ENCODE measurements around the gene UCHL5. TPM values are rescaled to one million over a fixed set of nuclear protein-coding genes. Genes with fewer than 3 reads are reported as not detected.

UCHL5 gene
- total and polyA plus RNA-seq, 2 donors (not counting 1 experiment from before 2014, with no cell fraction given): 7.8 to 31.5 TPM

- ChIA-PET POLR2A (no interaction called here), CTCF (no interaction called here)
- Histone ChIP-seq H4K20me1 (ENCODE audit: control insufficient read depth, insufficient read depth, low read length, poor library complexity, severe bottlenecking) (peaks cover 13% of the 10 kb centered on the region), H3K4me2 (replicated peaks; ENCODE audit: low read depth, low read length, poor library complexity, severe bottlenecking) (no peak overlapping the region), H3K4me1 (ENCODE audit: control insufficient read depth in 2 of 2, insufficient read depth in 2 of 2, low read length in 2 of 2) (peaks cover 13% of the 10 kb centered on the region in 2 donors), H3K9me3 (ENCODE audit: control extremely low read depth in 1 of 3, control insufficient read depth in 2 of 3, insufficient read depth in 1 of 3, low read length in 2 of 3) (peaks cover 0 to 2% (median 0%) of the 10 kb centered on the region in 3 donors), H2AFZ (ENCODE audit: insufficient read depth, low read depth, low read length, poor library complexity, severe bottlenecking) (no peak overlapping the region), H3K36me3 (replicated peaks in 1 of 2; ENCODE audit: control extremely low read depth in 1 of 2, control insufficient read depth in 1 of 2, extremely low read depth in 1 of 2, insufficient read depth in 2 of 2, low read length in 1 of 2) (peaks cover 1 to 6% of the 10 kb centered on the region in 2 experiments), H3K27me3 (replicated peaks in 1 of 4; ENCODE audit: control extremely low read depth in 1 of 4, control insufficient read depth in 3 of 4, insufficient read depth in 4 of 4, low read length in 3 of 4) (no peaks in the 10 kb centered on the region), H3K9ac (ENCODE audit: low read length) (no peak overlapping the region), H3K27ac (ENCODE audit: low read length in 2 of 2) (no peak overlapping the region), H3K4me3 (ENCODE audit: control extremely low read depth in 1 of 5, extremely low read depth in 1 of 5, insufficient read depth in 1 of 5, low read depth in 2 of 5, low read length in 4 of 5) (no peak overlapping the region), H3K79me2 (ENCODE audit: control insufficient read depth, insufficient read depth, low read length) (peaks cover 62% of the 10 kb centered on the region)
- no peak for ATAC-seq (ENCODE audit: low read depth)
- Mint-ChIP-seq H3K9me3 (ENCODE audit: insufficient read depth) (no peaks in the 10 kb centered on the region), H3K27ac (no peak overlapping the region), H3K4me3 (no peak overlapping the region), H3K27me3 (no peaks in the 10 kb centered on the region), H3K4me1 (peaks cover 63% of the 10 kb centered on the region)
- no peak for TF ChIP-seq EZH2 (IDR thresholded peaks at IDR 0.05; ENCODE audit: borderline replicate concordance, insufficient read depth, low read depth, low read length, poor library complexity, severe bottlenecking)
- TF ChIP-seq, protein P1, sequence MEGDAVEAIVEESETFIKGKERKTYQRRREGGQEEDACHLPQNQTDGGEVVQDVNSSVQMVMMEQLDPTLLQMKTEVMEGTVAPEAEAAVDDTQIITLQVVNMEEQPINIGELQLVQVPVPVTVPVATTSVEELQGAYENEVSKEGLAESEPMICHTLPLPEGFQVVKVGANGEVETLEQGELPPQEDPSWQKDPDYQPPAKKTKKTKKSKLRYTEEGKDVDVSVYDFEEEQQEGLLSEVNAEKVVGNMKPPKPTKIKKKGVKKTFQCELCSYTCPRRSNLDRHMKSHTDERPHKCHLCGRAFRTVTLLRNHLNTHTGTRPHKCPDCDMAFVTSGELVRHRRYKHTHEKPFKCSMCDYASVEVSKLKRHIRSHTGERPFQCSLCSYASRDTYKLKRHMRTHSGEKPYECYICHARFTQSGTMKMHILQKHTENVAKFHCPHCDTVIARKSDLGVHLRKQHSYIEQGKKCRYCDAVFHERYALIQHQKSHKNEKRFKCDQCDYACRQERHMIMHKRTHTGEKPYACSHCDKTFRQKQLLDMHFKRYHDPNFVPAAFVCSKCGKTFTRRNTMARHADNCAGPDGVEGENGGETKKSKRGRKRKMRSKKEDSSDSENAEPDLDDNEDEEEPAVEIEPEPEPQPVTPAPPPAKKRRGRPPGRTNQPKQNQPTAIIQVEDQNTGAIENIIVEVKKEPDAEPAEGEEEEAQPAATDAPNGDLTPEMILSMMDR (IDR thresholded peaks at IDR 0.05): no peak
- intact Hi-C loops (cut with micrococcal nuclease): no loop called here
- DNase-seq: no peak
These were observed 6.8 kb upstream of the UCHL5 start for GRCh38 chr1:193065954-193066353.

GRCh38 chr1:193062698-193063463 is 3.7 kb upstream of the UCHL5 start:
- DNase-seq (no peak), ATAC-seq (ENCODE audit: low read depth) (no peak)
- no peak overlapping the region for H2AFZ ChIP-seq (ENCODE audit: insufficient read depth, low read depth, low read length, poor library complexity, severe bottlenecking)
- Mint-ChIP-seq H3K9me3 (ENCODE audit: insufficient read depth) (no peaks in the 10 kb centered on the region), H3K27me3 (no peaks in the 10 kb centered on the region), H3K4me3 (no peak overlapping the region), H3K27ac (no peak overlapping the region), H3K4me1 (peaks cover 61% of the 10 kb centered on the region)
- H3K4me1 ChIP-seq (ENCODE audit: control insufficient read depth in 2 of 2, insufficient read depth in 2 of 2, low read length in 2 of 2): peaks cover 18 to 22% of the 10 kb centered on the region in 2 donors
- intact Hi-C loops (cut with micrococcal nuclease): no loop called here
- no peaks in the 10 kb centered on the region for H3K27me3 ChIP-seq (replicated peaks in 1 of 4; ENCODE audit: control extremely low read depth in 1 of 4, control insufficient read depth in 3 of 4, insufficient read depth in 4 of 4, low read length in 3 of 4)
- H4K20me1 ChIP-seq (ENCODE audit: control insufficient read depth, insufficient read depth, low read length, poor library complexity, severe bottlenecking): peaks cover 13% of the 10 kb centered on the region
- peaks cover 0 to 2% (median 0%) of the 10 kb centered on the region in 3 donors for H3K9me3 ChIP-seq (ENCODE audit: control extremely low read depth in 1 of 3, control insufficient read depth in 2 of 3, insufficient read depth in 1 of 3, low read length in 2 of 3)
- ChIA-PET POLR2A (no interaction called here), CTCF (no interaction called here)
- no peak overlapping the region for H3K9ac ChIP-seq (ENCODE audit: low read length)
- H3K79me2 ChIP-seq (ENCODE audit: control insufficient read depth, insufficient read depth, low read length): peaks cover 84% of the 10 kb centered on the region
- WGBS (ENCODE audit: insufficient coverage): no CpG with 5 or more reads among the region's 4 CpGs
- no peak overlapping the region for H3K27ac ChIP-seq (ENCODE audit: low read length in 2 of 2)
- TF ChIP-seq EZH2 (IDR thresholded peaks at IDR 0.05; ENCODE audit: borderline replicate concordance, insufficient read depth, low read depth, low read length, poor library complexity, severe bottlenecking): no peak
- TF ChIP-seq, protein P1 (IDR thresholded peaks at IDR 0.05): no peak
- no peaks in the 10 kb centered on the region for H3K36me3 ChIP-seq (replicated peaks in 1 of 2; ENCODE audit: control extremely low read depth in 1 of 2, control insufficient read depth in 1 of 2, extremely low read depth in 1 of 2, insufficient read depth in 2 of 2, low read length in 1 of 2)
- no peak overlapping the region for H3K4me2 ChIP-seq (replicated peaks; ENCODE audit: low read depth, low read length, poor library complexity, severe bottlenecking)
- no peak overlapping the region for H3K4me3 ChIP-seq (ENCODE audit: control extremely low read depth in 1 of 5, extremely low read depth in 1 of 5, insufficient read depth in 1 of 5, low read depth in 2 of 5, low read length in 4 of 5)
